GM12892 (cell line): ENCODE results near the gene NFATC2.
"Not testable (repeated sequence)": the region's sequence is repeated elsewhere in the genome, so short reads cannot be mapped to it uniquely, and the experiment has no call there.

Experiments used
- DNase-seq: peaks from one replicate; pipeline ENCODE4 v3.0.0; 2011; ENCODE audit not compliant: insufficient read length
- FAIRE-seq: peaks from 2 replicates; lab custom pipeline; 2011; peaks lifted over from hg19 to GRCh38; lab: Jason Lieb, UNC
- POLR2A ChIP-seq: IDR thresholded peaks from 2 replicates; pipeline ENCODE4 v1.6.1; 2011; ENCODE audit warnings: low read depth, low read length, control low read depth
- POLR2AphosphoS5 ChIP-seq: IDR thresholded peaks from 2 replicates; pipeline ENCODE4 v1.6.1; 2011; ENCODE audit warnings: low read depth, low read length, control low read depth
- TAF1 ChIP-seq: IDR thresholded peaks from 2 replicates; pipeline ENCODE4 v1.6.1; 2011; ENCODE audit warnings: low read depth, mild to moderate bottlenecking, control low read depth, low read length, borderline replicate concordance

Gene NFATC2

GRCh38 chr20:51345601-51346101, 196.9 kb downstream of the NFATC2 start:
- no peak for FAIRE-seq
- no peak for DNase-seq
- TF ChIP-seq POLR2A = no peak
- TF ChIP-seq POLR2AphosphoS5 = no peak
- no peak for TF ChIP-seq TAF1

- not testable (repeated sequence) for FAIRE-seq, DNase-seq
Observed at GRCh38 chr20:51343802-51344201, 198.7 kb downstream of the NFATC2 start.

DNA sequence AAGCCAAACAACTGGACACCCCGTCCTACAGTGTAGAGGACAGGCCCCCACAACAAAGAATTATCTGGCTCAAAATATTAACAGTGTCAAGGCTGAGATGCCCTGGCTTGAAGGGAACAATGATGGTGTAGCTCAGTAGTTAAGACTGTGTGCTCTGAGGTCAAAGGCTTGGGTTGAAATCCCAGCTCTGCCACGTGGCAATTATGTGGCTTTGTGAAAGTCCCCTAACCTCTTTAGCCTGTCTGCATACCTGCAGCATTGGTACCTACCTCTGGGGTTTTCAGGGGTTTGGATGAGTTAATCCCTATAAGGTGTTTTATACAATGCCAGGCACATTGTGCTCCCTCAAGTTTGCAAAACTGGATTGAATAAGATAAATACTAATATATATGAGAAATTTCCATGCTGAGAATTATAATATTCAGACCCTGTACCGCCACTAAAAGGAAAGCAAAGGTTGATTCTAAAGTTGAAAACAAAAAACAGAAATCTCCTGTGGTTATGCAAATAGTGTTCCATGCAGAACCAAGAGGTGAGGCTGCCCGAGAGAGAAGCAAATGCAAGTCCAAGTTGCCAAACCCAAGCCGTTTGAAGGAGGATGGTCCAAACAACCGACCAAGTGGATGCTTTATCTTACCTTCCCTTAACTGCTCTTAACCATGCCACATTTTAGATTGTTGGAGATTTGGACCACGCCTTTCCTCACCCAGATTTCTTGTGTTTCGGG, 199.8 kb downstream of the NFATC2 start:
- FAIRE-seq (no peak), DNase-seq (no peak)
- TF ChIP-seq TAF1 = no peak
- TF ChIP-seq POLR2A = no peak
- no peak for TF ChIP-seq POLR2AphosphoS5

DNA sequence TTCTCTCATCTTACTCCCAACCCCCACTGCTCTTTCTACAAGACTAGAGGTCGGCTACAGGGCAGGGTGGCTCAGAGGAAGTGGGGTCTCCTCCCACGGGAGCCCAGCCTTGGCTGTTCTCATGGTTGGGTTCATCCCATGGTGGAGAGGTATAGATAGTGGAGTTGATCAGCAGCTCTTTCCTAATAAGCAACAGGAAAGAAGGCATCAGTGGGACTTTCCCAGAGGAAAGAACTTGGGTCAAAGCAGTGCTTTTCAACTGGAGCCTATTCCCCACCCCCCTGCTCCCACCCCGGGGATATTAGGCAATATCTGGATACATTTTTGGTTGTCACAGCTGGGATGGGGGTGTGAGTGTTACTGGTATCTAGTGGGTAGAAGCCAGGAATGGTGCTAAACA, 200.9 kb downstream of the NFATC2 start:
- DNase-seq = no peak
- TF ChIP-seq POLR2AphosphoS5 (no peak), POLR2A (no peak), TAF1 (no peak)
- FAIRE-seq = no peak

GRCh38 chr20:51340451-51340840, 202.1 kb downstream of the NFATC2 start:
- no peak for FAIRE-seq
- no peak for DNase-seq
- TF ChIP-seq TAF1 = no peak
- no peak for TF ChIP-seq POLR2A
- TF ChIP-seq POLR2AphosphoS5 = no peak

GRCh38 chr20:51339721-51340450, 202.6 kb downstream of the NFATC2 start:
- DNase-seq = no peak
- FAIRE-seq = no peak
- TF ChIP-seq POLR2A (no peak), POLR2AphosphoS5 (no peak), TAF1 (no peak)

DNA sequence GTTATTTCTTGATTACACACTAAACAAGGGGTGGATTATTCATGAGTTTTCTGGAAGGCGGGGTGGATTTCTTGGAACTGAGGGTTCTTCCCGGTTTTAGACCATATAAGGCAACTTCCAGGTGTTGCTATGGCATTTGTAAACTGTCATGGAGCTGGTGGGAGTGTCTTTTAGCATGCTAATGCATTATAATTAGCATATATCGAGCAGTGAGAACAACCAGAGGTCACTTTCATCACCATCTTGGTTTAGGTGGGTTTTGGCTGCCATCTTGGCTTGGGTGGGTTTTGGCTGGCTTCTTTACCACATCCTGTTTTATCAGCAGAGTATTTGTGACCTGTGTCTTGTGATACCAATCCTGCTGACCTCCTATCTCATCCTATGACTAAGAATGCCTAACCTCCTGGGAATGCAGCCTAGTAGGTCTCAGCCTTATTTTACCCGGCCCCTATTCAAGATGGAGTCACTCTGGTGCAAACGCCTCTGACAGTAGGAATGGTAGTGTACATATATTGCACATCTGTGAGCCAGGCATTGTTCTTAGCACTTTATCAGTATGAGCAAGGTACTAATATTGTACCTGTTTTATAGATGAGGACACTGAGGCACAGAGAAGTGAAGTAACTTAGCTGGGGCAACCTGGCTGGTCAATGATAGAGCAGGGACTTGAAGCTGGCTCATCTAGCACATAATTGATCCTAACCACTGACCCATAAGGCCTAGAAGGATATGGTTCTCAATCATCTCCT, 203.7 kb downstream of the NFATC2 start:
- TF ChIP-seq POLR2A (no peak), TAF1 (no peak), POLR2AphosphoS5 (no peak)
- FAIRE-seq = no peak
- no peak for DNase-seq

DNA sequence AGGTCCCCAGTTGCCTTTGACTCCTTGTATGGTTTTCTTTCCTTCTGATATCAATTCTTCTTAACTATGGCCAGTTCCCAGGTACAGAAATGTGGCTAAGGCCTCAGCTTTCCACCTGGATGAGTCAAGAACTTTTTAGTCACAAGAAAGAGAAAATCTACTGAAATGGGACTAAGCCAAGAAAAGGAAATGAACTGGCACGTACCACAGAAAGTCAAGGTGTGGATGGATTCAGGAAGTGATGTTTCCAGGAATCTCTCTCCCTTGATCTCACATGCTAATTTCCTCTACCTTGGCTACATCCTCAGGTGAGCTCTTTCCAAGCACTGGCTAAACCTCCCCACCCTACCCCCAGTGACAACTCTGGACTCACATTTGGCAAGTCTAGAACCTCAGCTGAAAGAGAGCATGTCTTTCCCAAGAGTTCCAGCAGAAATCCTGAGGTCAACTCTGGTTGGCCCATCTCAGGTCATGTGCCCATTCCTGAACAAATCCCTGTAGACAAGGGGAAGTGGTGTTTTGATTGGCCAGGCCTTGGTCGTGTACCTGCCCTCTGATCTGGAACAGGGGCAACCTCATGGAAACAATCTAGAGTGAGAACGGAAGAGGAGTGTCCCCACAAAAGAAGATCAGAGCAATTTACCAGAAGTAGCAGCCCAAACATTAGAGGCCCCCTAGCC, 205.3 kb downstream of the NFATC2 start:
- FAIRE-seq (no peak), DNase-seq (no peak)
- no peak for TF ChIP-seq POLR2AphosphoS5
